A673 (cell line): Measurements from ENCODE around the gene CDH1. TPM values are rescaled to one million over a fixed set of nuclear protein-coding genes. Genes with fewer than 3 reads are reported as not detected.

Experiments used
- BruUV-seq: library from RNA; stranded (reverse); fragments of 400-500 nt; replicated peaks from 2 replicates; lab custom pipeline; 2021; lab: Mats Ljungman, UMichigan
- CTCF ChIA-PET: fragments of 300-600 bp; sonication (Branson Sonifier 250); formaldehyde crosslinking; loops from one replicate; lab custom pipeline; 2022; ENCODE audit warnings: antibody characterized with exemption; lab: Charles Lee
- POLR2A ChIA-PET: fragments of 300-600 bp; sonication (Branson Sonifier 250); formaldehyde crosslinking; loops from one replicate; lab custom pipeline; 2022; ENCODE audit warnings: antibody characterized with exemption; ENCODE audit not compliant: low non-redundant PET; lab: Charles Lee
- DNase-seq: peaks from one replicate; pipeline ENCODE4 v3.0.0-alpha.2; 2015; ENCODE audit warnings: low spot score
- H3K27ac ChIP-seq: fragments of 200-600 bp; sonication (generic); 2 replicates; pipeline ENCODE4 v1.5.1; 2016; ENCODE audit warnings: mixed run types, low read depth, mild to moderate bottlenecking, mixed read lengths, antibody characterized with exemption, low read length; ENCODE audit not compliant: poor library complexity, severe bottlenecking
- H3K27me3 ChIP-seq: fragments of 200-600 bp; sonication (generic); replicated peaks from 2 replicates; pipeline ENCODE4 v1.6.1; 2017; ENCODE audit warnings: mixed run types, low read depth, mild to moderate bottlenecking, mixed read lengths, antibody characterized with exemption, low read length; ENCODE audit not compliant: insufficient read depth, poor library complexity
- H3K36me3 ChIP-seq: fragments of 200-600 bp; sonication (generic); 2 replicates; pipeline ENCODE4 v1.6.1; 2016; ENCODE audit warnings: mixed run types, mild to moderate bottlenecking, mixed read lengths, antibody characterized with exemption, low read length; ENCODE audit not compliant: insufficient read depth, poor library complexity, severe bottlenecking
- H3K4me1 ChIP-seq: fragments of 200-600 bp; sonication (generic); 2 replicates; pipeline ENCODE4 v1.6.1; 2017; ENCODE audit warnings: mixed run types, mild to moderate bottlenecking, mixed read lengths, antibody characterized with exemption, low read length; ENCODE audit not compliant: insufficient read depth, poor library complexity, severe bottlenecking
- H3K4me3 ChIP-seq: fragments of 200-600 bp; sonication (generic); 2 replicates; pipeline ENCODE4 v1.5.1; 2016; ENCODE audit warnings: low read depth, mixed run types, mild to moderate bottlenecking, mixed read lengths, low read length; ENCODE audit not compliant: poor library complexity, severe bottlenecking
- H3K9me3 ChIP-seq: fragments of 200-600 bp; sonication (generic); 2 replicates; pipeline ENCODE4 v1.6.1; 2016; ENCODE audit warnings: mixed run types, low read depth, mild to moderate bottlenecking, mixed read lengths, antibody characterized with exemption, low read length; ENCODE audit not compliant: poor library complexity, severe bottlenecking
- CTCF ChIP-seq: fragments of 300-800, 200-600 bp; sonication (generic); conservative IDR thresholded peaks from 2 replicates; pipeline ENCODE4 v1.5.1; 2017; ENCODE audit warnings: low read depth, mild to moderate bottlenecking, antibody characterized with exemption, low read length, moderate library complexity, mixed read lengths
- EZH2 ChIP-seq: fragments of 200-600 bp; sonication (generic); IDR thresholded peaks from 2 replicates; pipeline ENCODE4 v1.6.1; 2017; ENCODE audit warnings: borderline replicate concordance, low read depth, mild to moderate bottlenecking, mixed read lengths, antibody characterized with exemption, low read length; ENCODE audit not compliant: poor library complexity, severe bottlenecking
- intact Hi-C: fragments of 100-400 bp; cut with micrococcal nuclease; formaldehyde crosslinking; loops from one replicate; pipeline ENCODE4 v1.10.0; 2022; ENCODE audit not compliant: unreplicated experiment
- total RNA-seq: library from RNA; stranded (reverse); gene quantifications from 2 replicates; pipeline ENCODE4 v1.2.3, GENCODE V29; 2021

The CDH1 gene
- total RNA-seq, 1 experiment from 2014 or later = 0.06 TPM

GRCh38 chr16:68722119-68723024, 14.7 kb upstream of the CDH1 start:
- Histone ChIP-seq H3K4me3 (no peak overlapping the region), H3K27ac (no peak overlapping the region), H3K27me3 (no peaks in the 10 kb centered on the region), H3K9me3 (no peaks in the 10 kb centered on the region), H3K36me3 (no peaks in the 10 kb centered on the region), H3K4me1 (no peaks in the 10 kb centered on the region)
- intact Hi-C loops = no loop called here
- TF ChIP-seq CTCF (no peak), EZH2 (no peak)
- BruUV-seq = no TSS peak
- ChIA-PET POLR2A (no interaction called here), CTCF (no interaction called here)
- DNase-seq = no peak

- DNase-seq = no peak
- no peaks in the 10 kb centered on the region for H3K4me1 ChIP-seq
- TF ChIP-seq EZH2 (no peak), CTCF (no peak)
- no peak overlapping the region for H3K27ac ChIP-seq
- H3K27me3 ChIP-seq = no peaks in the 10 kb centered on the region
- H3K36me3 ChIP-seq = no peaks in the 10 kb centered on the region
- ChIA-PET CTCF (no interaction called here), POLR2A (no interaction called here)
- intact Hi-C loops = no loop called here
- H3K9me3 ChIP-seq = no peaks in the 10 kb centered on the region
- H3K4me3 ChIP-seq = no peak overlapping the region
- no TSS peak for BruUV-seq
Measured at GRCh38 chr16:68724797-68725196, 12.3 kb upstream of the CDH1 start.

- Histone ChIP-seq H3K4me1 (no peaks in the 10 kb centered on the region), H3K36me3 (no peaks in the 10 kb centered on the region), H3K4me3 (no peak overlapping the region), H3K9me3 (no peaks in the 10 kb centered on the region), H3K27me3 (no peaks in the 10 kb centered on the region), H3K27ac (no peak overlapping the region)
- ChIA-PET POLR2A (no interaction called here), CTCF (no interaction called here)
- intact Hi-C loops = no loop called here
- BruUV-seq = no TSS peak
- no peak for DNase-seq
- TF ChIP-seq CTCF (no peak), EZH2 (no peak)
Measured at GRCh38 chr16:68728523-68728922, 8.6 kb upstream of the CDH1 start.
